ENCODE data around the gene COG5. TPM values are rescaled to one million over a fixed set of nuclear protein-coding genes. Genes with fewer than 3 reads are reported as not detected.

The COG5 gene
- total and polyA plus RNA-seq, 2 of the 4 experiments (the other 2 are of a cell fraction), result 18.5 to 27.4 TPM

- dilution Hi-C loops (cut with HindIII; ENCODE audit: low sequenced_read_pairs, unreplicated experiment), result no loop called here
- no peak for ATAC-seq (ENCODE audit: low read depth)
Measured at GRCh38 chr7:107255602-107256001, 308.1 kb downstream of the COG5 start.

More at GRCh38 chr7:107255602-107256001, 308.1 kb downstream of the COG5 start:
- no peaks in the 10 kb centered on the region for H3K79me1 ChIP-seq (ENCODE audit: low read depth in 1 of 2, low read length in 2 of 2)
- no peak overlapping the region for H2BK15ac ChIP-seq (ENCODE audit: low read depth, low read length)
- H3K27me3 ChIP-seq (ENCODE audit: control insufficient read depth, insufficient read depth, low read length), result no peaks in the 10 kb centered on the region
- ChIA-PET CTCF (no interaction called here), POLR2A (ENCODE audit: unreplicated experiment) (no interaction called here)
- no peak overlapping the region for H2AFZ ChIP-seq (replicated peaks; ENCODE audit: low read length, poor library complexity)
- H2BK120ac ChIP-seq (ENCODE audit: low read depth, low read length), result no peak overlapping the region
- no peak overlapping the region for H3K27ac ChIP-seq (ENCODE audit: insufficient read depth, low read length)
- no peak overlapping the region for H3K4me2 ChIP-seq (ENCODE audit: low read depth, low read length)
- DNase-seq, result no peak
- no peak overlapping the region for H4K8ac ChIP-seq (ENCODE audit: low read depth in 2 of 2, low read length in 2 of 2)
- no peak overlapping the region for H3K4ac ChIP-seq (ENCODE audit: low read depth, low read length)
- H2AK9ac ChIP-seq (replicated peaks; ENCODE audit: low read depth, low read length, poor library complexity), result no peak overlapping the region
- H2BK20ac ChIP-seq (ENCODE audit: low read depth, low read length), result no peak overlapping the region
- no peaks in the 10 kb centered on the region for H3K4me1 ChIP-seq (ENCODE audit: control insufficient read depth, insufficient read depth, low read length)
- H2BK5ac ChIP-seq (ENCODE audit: low read depth, low read length, poor library complexity, severe bottlenecking), result no peak overlapping the region
- H4K91ac ChIP-seq (ENCODE audit: insufficient read depth, low read depth, low read length), result no peak overlapping the region
- H3K18ac ChIP-seq (ENCODE audit: low read depth, low read length), result no peak overlapping the region
- no peak overlapping the region for H4K5ac ChIP-seq (ENCODE audit: low read depth, low read length)
- no peaks in the 10 kb centered on the region for H3K36me3 ChIP-seq (ENCODE audit: control insufficient read depth, insufficient read depth, low read length)
- H2AK5ac ChIP-seq (ENCODE audit: low read depth, low read length), result no peak overlapping the region
- no peak overlapping the region for H3K4me3 ChIP-seq (ENCODE audit: insufficient read depth, low read depth, low read length)
- H4K20me1 ChIP-seq (ENCODE audit: insufficient read depth, low read length), result no peaks in the 10 kb centered on the region; the same call in 1 of the 2 replicates
- intact Hi-C loops (cut with micrococcal nuclease) (no loop called here), in situ Hi-C loops (cut with MboI; ENCODE audit: low sequenced_read_pairs) (no loop called here)
- TF ChIP-seq RCOR1 (IDR thresholded peaks at IDR 0.05; ENCODE audit: insufficient replicate concordance, low read length) (no peak), MXI1 (IDR thresholded peaks at IDR 0.05; ENCODE audit: borderline replicate concordance, low read depth, low read length) (no peak), MAZ (IDR thresholded peaks at IDR 0.05; ENCODE audit: borderline replicate concordance, low read depth, low read length) (no peak), ELK1 (IDR thresholded peaks at IDR 0.05; ENCODE audit: borderline replicate concordance, low read depth, low read length) (no peak)
- no peaks in the 10 kb centered on the region for H3K9me3 ChIP-seq (ENCODE audit: control insufficient read depth, insufficient read depth, low read length)
- no peak overlapping the region for H3K23ac ChIP-seq (ENCODE audit: low read depth, low read length)
- no peak overlapping the region for H3K56ac ChIP-seq (ENCODE audit: extremely low read depth, insufficient read depth, low read length)
- no TSS peak for BruUV-seq (replicated peaks)
- no CpG with 5 or more reads among the region's 4 CpGs for WGBS, 2 experiments (ENCODE audit: extremely low coverage in 2 of 2, insufficient read length in 1 of 2)
- no peaks in the 10 kb centered on the region; the same call in 1 of the 2 replicates for H3K9me1 ChIP-seq (ENCODE audit: insufficient read depth, low read length)
- H3K14ac ChIP-seq (replicated peaks; ENCODE audit: low read depth, low read length), result no peak overlapping the region
- H3K9ac ChIP-seq (ENCODE audit: low read depth, low read length), result no peak overlapping the region

All from IMR-90 (cell line).